Measurements from ENCODE around the gene PROSER3.

The PROSER3 gene

DNA sequence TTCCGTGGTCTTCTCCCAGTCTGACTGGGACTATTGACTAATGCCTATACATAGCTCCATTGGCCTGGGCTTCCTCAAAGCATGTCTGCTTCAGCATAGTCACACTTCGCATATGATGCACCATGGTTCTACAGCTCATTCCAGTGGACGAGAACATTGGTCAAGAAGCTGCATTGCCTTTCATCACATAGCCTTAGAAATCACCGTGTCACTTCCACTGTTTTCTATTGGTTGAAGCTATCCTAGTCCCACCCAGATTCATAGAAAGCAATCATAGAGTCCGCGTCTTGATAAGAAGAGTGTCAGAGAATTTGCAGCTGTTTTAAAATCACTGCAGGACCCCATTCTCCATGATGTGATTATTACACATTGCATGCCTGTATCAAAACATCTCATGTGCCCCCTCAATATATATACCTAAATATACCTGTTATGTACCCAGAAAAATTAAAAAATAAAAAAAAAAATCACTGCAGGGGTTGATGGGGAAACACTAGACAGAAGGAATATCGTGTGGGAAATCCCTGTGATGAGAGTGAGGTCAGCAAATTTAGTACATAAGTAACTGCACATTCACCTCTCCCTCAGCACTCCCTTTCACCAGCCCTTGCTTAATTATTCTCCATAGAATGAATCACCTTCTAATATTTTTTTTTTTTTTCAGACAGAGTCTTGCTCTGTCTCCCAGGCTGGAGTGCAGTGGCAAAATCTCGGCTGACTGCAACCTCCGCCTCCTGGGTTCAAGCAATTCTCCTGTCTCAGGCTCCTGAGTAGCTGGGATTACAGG is 15.2 kb downstream of the PROSER3 start:
- POLR2A ChIA-PET = interaction anchor here (0.5 to 1.6 kb wide), 3 partner anchors 16 to 27 kb away, joined by 3 to 9 read pairs (median 3); partner anchors contain the start of genes HSPB6 and LIN37
- no peak for TF ChIP-seq ELF4 (IDR thresholded peaks at IDR 0.05)
- DNase-seq (ENCODE audit: extremely low spot score) = no peak
- CTCF ChIA-PET = no interaction called here

GRCh38 chr19:35774274-35775045 is 16.5 kb downstream of the PROSER3 start:
- ChIA-PET CTCF (no interaction called here), POLR2A (interaction anchor here (0.9 to 1.0 kb wide), 2 partner anchors 17 to 26 kb away, joined by 3 to 6 read pairs; partner anchors contain the start of genes HSPB6 and LIN37)
- TF ChIP-seq ARNT (IDR thresholded peaks at IDR 0.05) (no peak), CTBP1 (IDR thresholded peaks at IDR 0.05; ENCODE audit: borderline replicate concordance) (no peak), SP1 (IDR thresholded peaks at IDR 0.05) (no peak), BHLHE40 (IDR thresholded peaks at IDR 0.05; ENCODE audit: borderline replicate concordance) (no peak), L3MBTL2 (conservative IDR thresholded peaks at IDR 0.05) (no peak), TARDBP (IDR thresholded peaks at IDR 0.05) (no peak), ZNF384 (IDR thresholded peaks at IDR 0.05) (no peak), NFRKB (IDR thresholded peaks at IDR 0.05) (no peak), FOXM1 (IDR thresholded peaks at IDR 0.05; ENCODE audit: borderline replicate concordance) (no peak)
- TF ChIP-seq, protein P1, sequence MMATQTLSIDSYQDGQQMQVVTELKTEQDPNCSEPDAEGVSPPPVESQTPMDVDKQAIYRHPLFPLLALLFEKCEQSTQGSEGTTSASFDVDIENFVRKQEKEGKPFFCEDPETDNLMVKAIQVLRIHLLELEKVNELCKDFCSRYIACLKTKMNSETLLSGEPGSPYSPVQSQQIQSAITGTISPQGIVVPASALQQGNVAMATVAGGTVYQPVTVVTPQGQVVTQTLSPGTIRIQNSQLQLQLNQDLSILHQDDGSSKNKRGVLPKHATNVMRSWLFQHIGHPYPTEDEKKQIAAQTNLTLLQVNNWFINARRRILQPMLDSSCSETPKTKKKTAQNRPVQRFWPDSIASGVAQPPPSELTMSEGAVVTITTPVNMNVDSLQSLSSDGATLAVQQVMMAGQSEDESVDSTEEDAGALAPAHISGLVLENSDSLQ (IDR thresholded peaks at IDR 0.05) = no peak
- DNase-seq (ENCODE audit: extremely low spot score) = no peak

GRCh38 chr19:35775046-35775297 is 17.0 kb downstream of the PROSER3 start:
- no peak for DNase-seq (ENCODE audit: extremely low spot score)
- TF ChIP-seq L3MBTL2 (conservative IDR thresholded peaks at IDR 0.05) = 0 out of 2 replicates have a peak, but pooled peaks have one; percentile 24
- TF ChIP-seq, protein P1 (IDR thresholded peaks at IDR 0.05) = no peak
- no peak for TF ChIP-seq BHLHE40 (IDR thresholded peaks at IDR 0.05; ENCODE audit: borderline replicate concordance)
- TF ChIP-seq LEF1 (IDR thresholded peaks at IDR 0.05; ENCODE audit: borderline replicate concordance) = no peak
- TF ChIP-seq SUZ12 (IDR thresholded peaks at IDR 0.05) = no peak
- no peak for TF ChIP-seq SP1 (IDR thresholded peaks at IDR 0.05)
- CTCF ChIA-PET = no interaction called here
- POLR2A ChIA-PET = interaction anchor here (0.9 kb wide), 1 partner anchor 27 kb away, joined by 6 read pairs; the partner anchor contains the start of gene LIN37

DNA sequence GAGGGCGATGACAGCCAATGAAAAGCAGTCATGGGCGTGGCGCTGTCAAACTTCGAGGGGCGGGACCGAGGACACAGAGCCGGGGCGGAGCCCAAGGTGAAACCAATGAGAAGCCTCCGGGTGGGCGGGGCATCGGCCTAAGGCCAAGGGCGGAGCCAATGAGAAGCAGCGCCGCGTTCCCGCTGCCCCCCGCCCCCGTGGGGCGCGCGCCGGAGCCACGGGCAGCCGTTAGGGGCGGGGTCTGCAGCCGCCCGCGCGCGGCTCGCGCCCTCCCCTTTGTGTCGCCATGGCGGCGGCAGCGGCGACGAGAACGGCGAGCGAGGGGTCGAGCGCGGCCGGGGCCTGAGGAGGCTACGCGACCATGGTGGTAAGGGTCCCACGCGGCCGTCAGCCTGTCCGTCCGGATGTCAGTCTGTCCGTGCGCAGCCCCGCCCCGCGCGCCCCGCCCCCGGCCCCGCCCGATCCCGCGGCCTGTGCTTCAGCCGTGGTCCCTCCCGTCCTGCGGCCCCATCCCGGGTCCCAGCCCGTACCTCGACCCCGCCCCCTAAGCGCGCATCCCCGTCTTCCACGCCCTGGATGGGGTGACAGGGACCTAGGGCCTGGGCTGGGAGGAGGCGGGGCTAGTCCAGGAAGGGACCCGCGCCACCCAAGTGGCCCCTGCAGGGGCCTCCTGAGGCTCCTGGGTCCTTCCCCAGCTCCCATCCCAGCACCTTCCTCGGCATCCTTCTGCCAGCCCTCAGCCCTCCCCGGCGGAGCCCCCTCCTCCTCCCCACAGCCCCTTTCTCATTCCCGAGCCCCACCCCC is 17.5 kb downstream of the PROSER3 start, which contains the start of gene ARHGAP33:
TSS of gene ARHGAP33 (plus strand) at position 267 of the 804 bp plus-strand sequence. CDS start at position 362, 95 bp downstream.
- no peak for TF ChIP-seq NFRKB (IDR thresholded peaks at IDR 0.05)
- no peak for TF ChIP-seq LEF1 (IDR thresholded peaks at IDR 0.05; ENCODE audit: borderline replicate concordance)
- no peak for TF ChIP-seq CTBP1 (IDR thresholded peaks at IDR 0.05; ENCODE audit: borderline replicate concordance)
- TF ChIP-seq, protein P1 (IDR thresholded peaks at IDR 0.05) = peak; percentile 79
- TF ChIP-seq ELF4 (IDR thresholded peaks at IDR 0.05) = no peak
- TF ChIP-seq BHLHE40 (IDR thresholded peaks at IDR 0.05; ENCODE audit: borderline replicate concordance) = no peak
- no peak for TF ChIP-seq ARNT (IDR thresholded peaks at IDR 0.05)
- ChIA-PET CTCF (no interaction called here), POLR2A (no interaction called here)
- DNase-seq (ENCODE audit: extremely low spot score) = peak; percentile 99

DNA sequence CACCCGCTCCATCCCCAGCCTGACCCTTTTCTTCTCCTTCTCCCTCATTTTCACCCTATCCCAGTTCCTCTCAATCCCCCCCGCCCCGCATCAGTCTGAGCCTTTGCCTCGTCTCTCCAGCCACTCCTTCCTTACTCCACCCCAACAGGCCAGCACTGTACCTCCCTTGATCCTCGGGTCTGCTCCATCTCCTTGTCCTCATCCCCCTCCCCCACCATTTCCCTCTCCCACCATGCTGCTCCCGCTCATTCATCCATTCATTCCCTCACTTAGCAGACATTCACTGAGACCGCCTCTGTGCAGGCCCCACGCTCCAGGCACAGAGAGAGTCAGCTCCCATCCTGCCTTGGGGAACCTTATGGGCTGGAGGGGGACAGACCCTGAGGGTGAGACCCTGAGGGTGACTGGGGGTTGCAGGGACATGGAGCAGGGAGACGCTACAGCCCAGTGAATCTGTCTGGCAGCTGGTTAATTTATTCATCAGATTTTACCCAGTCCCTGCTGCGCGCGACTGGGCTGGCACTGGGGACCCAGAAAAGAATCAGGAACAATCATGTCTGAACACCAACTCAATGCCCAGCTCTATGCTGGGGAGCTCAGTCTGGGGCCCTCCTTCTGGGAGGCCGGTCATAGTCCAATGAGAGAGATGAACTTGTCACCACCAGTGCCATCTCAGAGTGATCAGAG is 18.3 kb downstream of the PROSER3 start:
- TF ChIP-seq ARNT (IDR thresholded peaks at IDR 0.05) = no peak
- TF ChIP-seq SP1 (IDR thresholded peaks at IDR 0.05) = no peak
- no peak for TF ChIP-seq FOXA1 (IDR thresholded peaks at IDR 0.05)
- no peak for TF ChIP-seq HDGF (IDR thresholded peaks at IDR 0.05; ENCODE audit: borderline replicate concordance)
- TF ChIP-seq FOXK2 (IDR thresholded peaks at IDR 0.05) = no peak
- no peak for TF ChIP-seq FOXM1 (IDR thresholded peaks at IDR 0.05; ENCODE audit: borderline replicate concordance)
- TF ChIP-seq BHLHE40 (IDR thresholded peaks at IDR 0.05; ENCODE audit: borderline replicate concordance) = no peak
- TF ChIP-seq ELF4 (IDR thresholded peaks at IDR 0.05) = no peak
- no peak for TF ChIP-seq LEF1 (IDR thresholded peaks at IDR 0.05; ENCODE audit: borderline replicate concordance)
- TF ChIP-seq, protein P1 (IDR thresholded peaks at IDR 0.05) = no peak
- no peak for TF ChIP-seq TARDBP (IDR thresholded peaks at IDR 0.05)
- no peak for TF ChIP-seq ZNF384 (IDR thresholded peaks at IDR 0.05)
- no peak for TF ChIP-seq L3MBTL2 (conservative IDR thresholded peaks at IDR 0.05)
- no peak for TF ChIP-seq NFRKB (IDR thresholded peaks at IDR 0.05)
- CTCF ChIA-PET = no interaction called here
- DNase-seq (ENCODE audit: extremely low spot score) = no peak
- POLR2A ChIA-PET = no interaction called here
